ENCODE data around the gene EIF4B. TPM values are rescaled to one million over a fixed set of nuclear protein-coding genes. Genes with fewer than 3 reads are reported as not detected.

EIF4B gene
- total and polyA plus RNA-seq, 2 experiments from 2014 or later, result 141 to 584 TPM

- TF ChIP-seq, protein P1, sequence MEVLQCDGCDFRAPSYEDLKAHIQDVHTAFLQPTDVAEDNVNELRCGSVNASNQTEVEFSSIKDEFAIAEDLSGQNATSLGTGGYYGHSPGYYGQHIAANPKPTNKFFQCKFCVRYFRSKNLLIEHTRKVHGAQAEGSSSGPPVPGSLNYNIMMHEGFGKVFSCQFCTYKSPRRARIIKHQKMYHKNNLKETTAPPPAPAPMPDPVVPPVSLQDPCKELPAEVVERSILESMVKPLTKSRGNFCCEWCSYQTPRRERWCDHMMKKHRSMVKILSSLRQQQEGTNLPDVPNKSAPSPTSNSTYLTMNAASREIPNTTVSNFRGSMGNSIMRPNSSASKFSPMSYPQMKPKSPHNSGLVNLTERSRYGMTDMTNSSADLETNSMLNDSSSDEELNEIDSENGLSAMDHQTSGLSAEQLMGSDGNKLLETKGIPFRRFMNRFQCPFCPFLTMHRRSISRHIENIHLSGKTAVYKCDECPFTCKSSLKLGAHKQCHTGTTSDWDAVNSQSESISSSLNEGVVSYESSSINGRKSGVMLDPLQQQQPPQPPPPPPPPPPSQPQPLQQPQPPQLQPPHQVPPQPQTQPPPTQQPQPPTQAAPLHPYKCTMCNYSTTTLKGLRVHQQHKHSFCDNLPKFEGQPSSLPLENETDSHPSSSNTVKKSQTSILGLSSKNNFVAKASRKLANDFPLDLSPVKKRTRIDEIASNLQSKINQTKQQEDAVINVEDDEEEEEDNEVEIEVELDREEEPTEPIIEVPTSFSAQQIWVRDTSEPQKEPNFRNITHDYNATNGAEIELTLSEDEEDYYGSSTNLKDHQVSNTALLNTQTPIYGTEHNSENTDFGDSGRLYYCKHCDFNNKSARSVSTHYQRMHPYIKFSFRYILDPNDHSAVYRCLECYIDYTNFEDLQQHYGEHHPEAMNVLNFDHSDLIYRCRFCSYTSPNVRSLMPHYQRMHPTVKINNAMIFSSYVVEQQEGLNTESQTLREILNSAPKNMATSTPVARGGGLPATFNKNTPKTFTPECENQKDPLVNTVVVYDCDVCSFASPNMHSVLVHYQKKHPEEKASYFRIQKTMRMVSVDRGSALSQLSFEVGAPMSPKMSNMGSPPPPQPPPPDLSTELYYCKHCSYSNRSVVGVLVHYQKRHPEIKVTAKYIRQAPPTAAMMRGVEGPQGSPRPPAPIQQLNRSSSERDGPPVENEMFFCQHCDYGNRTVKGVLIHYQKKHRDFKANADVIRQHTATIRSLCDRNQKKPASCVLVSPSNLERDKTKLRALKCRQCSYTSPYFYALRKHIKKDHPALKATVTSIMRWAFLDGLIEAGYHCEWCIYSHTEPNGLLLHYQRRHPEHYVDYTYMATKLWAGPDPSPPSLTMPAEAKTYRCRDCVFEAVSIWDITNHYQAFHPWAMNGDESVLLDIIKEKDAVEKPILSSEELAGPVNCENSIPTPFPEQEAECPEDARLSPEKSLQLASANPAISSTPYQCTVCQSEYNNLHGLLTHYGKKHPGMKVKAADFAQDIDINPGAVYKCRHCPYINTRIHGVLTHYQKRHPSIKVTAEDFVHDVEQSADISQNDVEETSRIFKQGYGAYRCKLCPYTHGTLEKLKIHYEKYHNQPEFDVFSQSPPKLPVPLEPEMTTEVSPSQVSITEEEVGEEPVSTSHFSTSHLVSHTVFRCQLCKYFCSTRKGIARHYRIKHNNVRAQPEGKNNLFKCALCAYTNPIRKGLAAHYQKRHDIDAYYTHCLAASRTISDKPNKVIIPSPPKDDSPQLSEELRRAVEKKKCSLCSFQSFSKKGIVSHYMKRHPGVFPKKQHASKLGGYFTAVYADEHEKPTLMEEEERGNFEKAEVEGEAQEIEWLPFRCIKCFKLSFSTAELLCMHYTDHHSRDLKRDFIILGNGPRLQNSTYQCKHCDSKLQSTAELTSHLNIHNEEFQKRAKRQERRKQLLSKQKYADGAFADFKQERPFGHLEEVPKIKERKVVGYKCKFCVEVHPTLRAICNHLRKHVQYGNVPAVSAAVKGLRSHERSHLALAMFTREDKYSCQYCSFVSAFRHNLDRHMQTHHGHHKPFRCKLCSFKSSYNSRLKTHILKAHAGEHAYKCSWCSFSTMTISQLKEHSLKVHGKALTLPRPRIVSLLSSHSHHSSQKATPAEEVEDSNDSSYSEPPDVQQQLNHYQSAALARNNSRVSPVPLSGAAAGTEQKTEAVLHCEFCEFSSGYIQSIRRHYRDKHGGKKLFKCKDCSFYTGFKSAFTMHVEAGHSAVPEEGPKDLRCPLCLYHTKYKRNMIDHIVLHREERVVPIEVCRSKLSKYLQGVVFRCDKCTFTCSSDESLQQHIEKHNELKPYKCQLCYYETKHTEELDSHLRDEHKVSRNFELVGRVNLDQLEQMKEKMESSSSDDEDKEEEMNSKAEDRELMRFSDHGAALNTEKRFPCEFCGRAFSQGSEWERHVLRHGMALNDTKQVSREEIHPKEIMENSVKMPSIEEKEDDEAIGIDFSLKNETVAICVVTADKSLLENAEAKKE (CRISPR knock-in tag; IDR thresholded peaks at IDR 0.05), result no peak
- TF ChIP-seq CREB1 (CRISPR knock-in tag; IDR thresholded peaks at IDR 0.05; ENCODE audit: low read depth), result peak; percentile 39; the same call in 1 of the 2 replicates
- no peak for TF ChIP-seq JUNB (IDR thresholded peaks at IDR 0.05; ENCODE audit: unreplicated experiment)
These were observed 604 bp downstream of the EIF4B start (continued) for GRCh38 chr12:53006810-53007309.

- ATAC-seq (no peak), DNase-seq (ENCODE audit: low spot score) (no peak)
- H3K36me3 ChIP-seq (ENCODE audit: insufficient read depth), result peaks cover 21% of the 10 kb centered on the region; the same call in 1 of the 2 replicates
- H3K9me2 ChIP-seq (ENCODE audit: insufficient read depth), result no peaks in the 10 kb centered on the region
- H3K27ac ChIP-seq (ENCODE audit: low read depth), result peak overlapping the region; percentile 100
- H4K20me1 ChIP-seq (replicated peaks; ENCODE audit: insufficient read depth), result peaks cover 46% of the 10 kb centered on the region
- H3K4me3 ChIP-seq, result peak overlapping the region; percentile 98
- 0 out of 2 replicates have a peak, but pooled peaks cover 4% of the 10 kb centered on the region for H3F3A ChIP-seq (replicated peaks; ENCODE audit: low read depth)
- Mint-ChIP-seq H3K36me3 (ENCODE audit: low read depth) (peaks cover 59% of the 10 kb centered on the region), H3K27me3 (ENCODE audit: insufficient read depth, low read depth, poor library complexity) (peaks cover 23% of the 10 kb centered on the region), H3K4me3 (peak overlapping the region; percentile 96), H3K9me3 (peaks cover 4% of the 10 kb centered on the region; the same call in 1 of the 3 replicates), H3K4me1 (peaks cover 47% of the 10 kb centered on the region), H3K27ac (peak overlapping the region; percentile 100)
- H3K27me3 ChIP-seq (ENCODE audit: insufficient read depth), result no peaks in the 10 kb centered on the region
- H2AFZ ChIP-seq, result no peak overlapping the region
- peaks cover 39% of the 10 kb centered on the region for H3K4me1 ChIP-seq (ENCODE audit: insufficient read depth)
- H3K79me2 ChIP-seq (replicated peaks; ENCODE audit: insufficient read depth), result peaks cover 60% of the 10 kb centered on the region
- peak overlapping the region; percentile 93 for H3K4me2 ChIP-seq
- TF ChIP-seq CREB1 (CRISPR knock-in tag; IDR thresholded peaks at IDR 0.05; ENCODE audit: low read depth), result no peak
- no peak for TF ChIP-seq EZH2phosphoT487 (IDR thresholded peaks at IDR 0.05; ENCODE audit: unreplicated experiment)
- TF ChIP-seq, protein P1 (CRISPR knock-in tag; IDR thresholded peaks at IDR 0.05), result no peak
- TF ChIP-seq POLR2AphosphoS5 (IDR thresholded peaks at IDR 0.05; ENCODE audit: low read depth), result no peak
These were observed 1.1 kb downstream of the EIF4B start for GRCh38 chr12:53007343-53007742.
